Activated B cell treated with CpG ODN at 0.5 μM for 24 hours (primary cell): ENCODE results near the gene EXPH5. TPM values are rescaled to one million over a fixed set of nuclear protein-coding genes. Genes with fewer than 3 reads are reported as not detected.

ENCODE experiments used
- ATAC-seq: fragments of 200-7000 bp; cut with Tn5 transposase; one replicate; pipeline ENCODE4 v1.10.0; 2021; ENCODE audit warnings: low read depth, mild to moderate bottlenecking, moderate library complexity
- CTCF ChIA-PET: fragments of 350-600 bp; sonication (Branson Sonifier 250); formaldehyde crosslinking; loops from one replicate; lab custom pipeline; 2021; ENCODE audit warnings: antibody characterized with exemption; lab: Charles Lee
- POLR2A ChIA-PET: fragments of 350-600 bp; sonication (Branson Sonifier 250); formaldehyde crosslinking; loops from one replicate; lab custom pipeline; 2021; ENCODE audit warnings: antibody characterized with exemption; lab: Charles Lee
- DNase-seq: peaks from one replicate; pipeline ENCODE4 v3.0.0; 2022
- H3K27ac Mint-ChIP-seq: one replicate; pipeline ENCODE4 v1.8.0; 2020; ENCODE audit warnings: mixed read lengths
- H3K27me3 Mint-ChIP-seq: one replicate; pipeline ENCODE4 v1.8.0; 2021; ENCODE audit warnings: mixed read lengths
- H3K36me3 Mint-ChIP-seq: one replicate; pipeline ENCODE4 v1.8.0; 2021; ENCODE audit warnings: low read depth, mixed read lengths
- H3K4me1 Mint-ChIP-seq: one replicate; pipeline ENCODE4 v1.8.0; 2021; ENCODE audit warnings: mixed read lengths
- H3K4me3 Mint-ChIP-seq: one replicate; pipeline ENCODE4 v1.8.0; 2020; ENCODE audit warnings: mild to moderate bottlenecking, mixed read lengths
- H3K9me3 Mint-ChIP-seq: one replicate; pipeline ENCODE4 v1.8.0; 2020; ENCODE audit warnings: mixed read lengths
- intact Hi-C: fragments of 100-400 bp; cut with micrococcal nuclease; formaldehyde crosslinking; loops from one replicate; pipeline ENCODE4 v1.15.1; 2024
- total RNA-seq: library from RNA; stranded (reverse); gene quantifications from 2 replicates; pipeline ENCODE4 v1.2.3, GENCODE V29; 2022
- TF ChIP-seq, protein P1 (sequence below): fragments of 200-600 bp; IDR thresholded peaks from one replicate; pipeline ENCODE4 v1.8.0; 2022; ENCODE audit warnings: antibody characterized with exemption, mild to moderate bottlenecking

Gene EXPH5
- total RNA-seq, 1 donor from 2014 or later = 0.29 TPM

DNA sequence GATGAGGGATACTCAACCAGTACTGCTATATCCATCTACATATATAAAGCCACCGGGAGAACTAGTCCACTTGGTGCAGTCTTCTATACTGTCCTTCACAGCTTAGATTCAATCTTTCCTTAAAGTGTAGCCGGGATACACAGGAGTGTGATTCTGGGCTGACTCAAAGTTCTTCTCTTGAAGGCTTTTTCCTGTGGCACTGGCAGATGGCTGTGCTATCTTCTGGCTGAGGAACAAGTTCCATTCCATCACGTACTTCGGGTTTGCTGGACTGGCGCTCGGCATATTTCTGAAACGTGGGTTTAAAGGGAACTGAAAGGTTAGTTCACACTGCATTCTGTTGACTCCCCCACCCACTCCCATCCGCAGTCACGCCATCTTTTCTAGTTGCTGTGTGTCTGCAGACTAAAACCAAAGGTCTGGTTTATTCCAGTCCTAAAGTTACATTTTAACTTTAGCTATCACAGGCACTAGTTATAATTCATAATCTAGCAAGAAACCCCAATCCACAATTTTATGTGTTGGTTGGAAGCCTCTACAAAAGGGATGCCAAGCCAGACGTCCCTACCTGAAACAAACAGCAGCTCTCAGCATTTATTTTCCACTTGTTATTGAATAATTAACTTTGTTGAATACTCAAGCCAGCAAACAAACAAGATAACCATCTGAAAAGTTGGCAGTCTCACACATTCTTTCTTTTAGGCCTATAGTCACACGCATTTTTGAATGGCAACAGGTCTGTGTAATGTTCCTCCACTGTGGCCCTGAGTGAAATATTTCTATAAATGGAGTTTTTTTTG is 118.7 kb downstream of the EXPH5 start:
- Mint-ChIP-seq H3K4me1 (no peaks in the 10 kb centered on the region), H3K36me3 (peaks cover 15% of the 10 kb centered on the region), H3K9me3 (no peaks in the 10 kb centered on the region), H3K27me3 (no peaks in the 10 kb centered on the region), H3K4me3 (no peak overlapping the region), H3K27ac (no peak overlapping the region)
- DNase-seq (no peak), ATAC-seq (no peak)
- intact Hi-C loops = no loop called here
- TF ChIP-seq, protein P1, sequence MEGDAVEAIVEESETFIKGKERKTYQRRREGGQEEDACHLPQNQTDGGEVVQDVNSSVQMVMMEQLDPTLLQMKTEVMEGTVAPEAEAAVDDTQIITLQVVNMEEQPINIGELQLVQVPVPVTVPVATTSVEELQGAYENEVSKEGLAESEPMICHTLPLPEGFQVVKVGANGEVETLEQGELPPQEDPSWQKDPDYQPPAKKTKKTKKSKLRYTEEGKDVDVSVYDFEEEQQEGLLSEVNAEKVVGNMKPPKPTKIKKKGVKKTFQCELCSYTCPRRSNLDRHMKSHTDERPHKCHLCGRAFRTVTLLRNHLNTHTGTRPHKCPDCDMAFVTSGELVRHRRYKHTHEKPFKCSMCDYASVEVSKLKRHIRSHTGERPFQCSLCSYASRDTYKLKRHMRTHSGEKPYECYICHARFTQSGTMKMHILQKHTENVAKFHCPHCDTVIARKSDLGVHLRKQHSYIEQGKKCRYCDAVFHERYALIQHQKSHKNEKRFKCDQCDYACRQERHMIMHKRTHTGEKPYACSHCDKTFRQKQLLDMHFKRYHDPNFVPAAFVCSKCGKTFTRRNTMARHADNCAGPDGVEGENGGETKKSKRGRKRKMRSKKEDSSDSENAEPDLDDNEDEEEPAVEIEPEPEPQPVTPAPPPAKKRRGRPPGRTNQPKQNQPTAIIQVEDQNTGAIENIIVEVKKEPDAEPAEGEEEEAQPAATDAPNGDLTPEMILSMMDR = no peak
- ChIA-PET POLR2A (no interaction called here), CTCF (no interaction called here)

DNA sequence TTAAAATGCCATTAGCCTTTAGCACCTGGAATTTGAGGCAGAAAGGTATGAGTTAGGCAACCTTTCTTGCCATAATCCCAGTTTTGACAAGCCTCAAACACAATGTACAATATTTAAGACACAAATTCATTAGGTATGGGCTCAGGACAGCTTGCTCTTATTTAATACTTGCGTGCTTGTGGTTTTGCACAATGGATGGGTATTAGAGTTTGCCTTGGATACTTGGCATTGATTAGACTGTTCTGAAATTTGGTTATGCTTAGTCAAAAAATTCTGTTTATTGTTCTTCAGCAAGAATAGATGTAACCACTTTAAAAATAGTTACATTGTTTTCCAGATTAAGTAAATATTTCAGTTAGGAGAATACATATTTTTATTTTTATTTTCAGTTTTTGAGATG is 120.9 kb downstream of the EXPH5 start:
- ChIA-PET CTCF (no interaction called here), POLR2A (no interaction called here)
- no peak overlapping the region for H3K4me3 Mint-ChIP-seq
- no peak for ATAC-seq
- no peaks in the 10 kb centered on the region for H3K9me3 Mint-ChIP-seq
- peaks cover 14% of the 10 kb centered on the region for H3K36me3 Mint-ChIP-seq
- peaks cover 6% of the 10 kb centered on the region for H3K4me1 Mint-ChIP-seq
- no peaks in the 10 kb centered on the region for H3K27me3 Mint-ChIP-seq
- intact Hi-C loops = no loop called here
- no peak for DNase-seq
- TF ChIP-seq, protein P1 = no peak
- no peak overlapping the region for H3K27ac Mint-ChIP-seq

DNA sequence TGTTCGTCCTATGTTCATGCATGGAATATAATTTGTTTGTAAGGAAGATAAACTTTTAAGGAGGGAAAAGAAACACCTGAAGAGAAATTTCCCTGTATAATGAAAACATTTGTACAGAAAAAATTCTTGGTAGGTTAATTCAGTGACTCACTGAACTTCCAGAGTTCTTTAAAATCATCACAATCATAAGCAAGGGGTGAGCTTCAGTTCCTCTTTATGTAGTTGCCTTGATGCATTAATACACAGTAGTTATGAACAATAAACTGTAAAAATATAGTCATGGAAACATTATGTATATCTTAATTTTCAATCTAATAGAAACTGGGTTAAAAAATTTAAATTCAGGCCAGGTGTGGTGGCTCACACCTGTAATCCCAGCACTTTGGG is 125.1 kb downstream of the EXPH5 start:
- H3K9me3 Mint-ChIP-seq = no peaks in the 10 kb centered on the region
- H3K27ac Mint-ChIP-seq = peak overlapping the region; percentile 99
- peaks cover 7% of the 10 kb centered on the region for H3K36me3 Mint-ChIP-seq
- H3K4me3 Mint-ChIP-seq = peak overlapping the region; percentile 98
- ATAC-seq = no peak
- CTCF ChIA-PET = no interaction called here
- DNase-seq = no peak
- H3K4me1 Mint-ChIP-seq = peaks cover 18% of the 10 kb centered on the region
- POLR2A ChIA-PET = interaction anchor here (0.9 to 1.8 kb wide), 2 partner anchors 28 to 196 kb away, joined by 3 to 8 read pairs; partner anchors contain the start of gene DDX10
- TF ChIP-seq, protein P1 = no peak
- intact Hi-C loops = loop anchor here (5.0 kb wide), 2 partner anchors 231 to 461 kb away; partner anchors contain the start of gene CUL5
- no peaks in the 10 kb centered on the region for H3K27me3 Mint-ChIP-seq

DNA sequence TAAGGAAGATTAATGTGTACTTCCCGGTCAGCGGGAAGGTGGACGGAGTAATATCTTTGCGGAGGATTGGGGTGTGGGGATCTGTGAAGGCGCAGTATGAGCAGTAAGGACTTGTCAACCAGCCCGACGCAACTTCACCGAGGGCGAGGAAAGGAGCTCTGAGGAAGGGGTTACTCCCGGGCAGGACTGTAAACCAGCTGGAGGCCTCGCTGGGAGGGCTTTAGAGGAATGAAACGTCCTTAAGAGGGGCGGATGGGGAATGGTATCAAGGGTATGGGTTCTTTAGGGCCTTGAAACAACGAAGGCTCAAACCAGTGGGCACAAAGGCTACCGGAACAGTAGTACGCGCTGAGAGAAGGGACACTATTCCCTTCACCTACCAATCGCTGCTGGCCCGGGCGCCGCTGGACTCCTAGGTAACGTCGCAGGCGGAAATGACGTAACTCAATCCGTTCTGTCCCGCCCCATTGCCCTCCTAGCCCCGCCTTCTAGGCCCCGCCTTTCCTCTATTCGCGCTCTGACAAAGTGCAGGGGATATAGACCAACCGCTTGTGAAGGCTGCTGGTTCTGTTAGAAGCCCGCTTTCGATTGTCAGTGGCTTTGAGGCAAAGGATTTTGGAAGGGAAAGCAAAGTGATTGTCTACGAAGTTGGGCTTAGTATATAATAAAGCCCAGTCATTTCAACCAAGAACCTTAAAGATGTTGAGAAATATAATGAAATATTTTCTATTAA is 126.3 kb downstream of the EXPH5 start, which contains the start of gene C11orf65:
Gene C11orf65, minus strand, starts transcription at position 439 of the 733 bp plus-strand sequence. CDS start 5,970 bp downstream, outside the sequence.
- POLR2A ChIA-PET = interaction anchor here (1.3 to 1.8 kb wide), 3 partner anchors 31 to 245 kb away, joined by 3 to 8 read pairs (median 6); partner anchors contain the start of genes DDX10 and POGLUT3
- Mint-ChIP-seq H3K9me3 (no peaks in the 10 kb centered on the region), H3K36me3 (peaks cover 7% of the 10 kb centered on the region), H3K4me1 (peaks cover 18% of the 10 kb centered on the region), H3K27me3 (no peaks in the 10 kb centered on the region), H3K27ac (peak within 1 kb of the TSS; percentile 99), H3K4me3 (peak within 1 kb of the TSS; percentile 98)
- DNase-seq (peak; percentile 90), ATAC-seq (peak; percentile 97)
- TF ChIP-seq, protein P1 = no peak
- intact Hi-C loops = loop anchor here (1.0 to 5.0 kb wide), 11 partner anchors 30 to 1010 kb away; partner anchors contain the start of genes ACAT1, ALKBH8, CUL5 and CWF19L2
- CTCF ChIA-PET = no interaction called here
